ENCODE data around the gene FSD2. TPM values are rescaled to one million over a fixed set of nuclear protein-coding genes. Genes with fewer than 3 reads are reported as not detected.

The FSD2 gene
- total and polyA plus RNA-seq, 2 of the 4 experiments (the other 2 are of a cell fraction) = not detected

GRCh38 chr15:82847703-82848102 is 41.8 kb upstream of the FSD2 start:
- no peak overlapping the region for H4K91ac ChIP-seq (ENCODE audit: insufficient read depth, low read depth, low read length)
- dilution Hi-C loops (cut with HindIII; ENCODE audit: low sequenced_read_pairs, unreplicated experiment) = no loop called here
- no peak overlapping the region for H2AK9ac ChIP-seq (replicated peaks; ENCODE audit: low read depth, low read length, poor library complexity)
- no peak overlapping the region for H3K4me2 ChIP-seq (ENCODE audit: low read depth, low read length)
- TF ChIP-seq BHLHE40 (IDR thresholded peaks at IDR 0.05; ENCODE audit: low read depth, low read length) (no peak), SMC3 (IDR thresholded peaks at IDR 0.05; ENCODE audit: low read depth, low read length) (no peak), MAFK (IDR thresholded peaks at IDR 0.05; ENCODE audit: low read depth, low read length) (no peak), RFX5 (IDR thresholded peaks at IDR 0.05; ENCODE audit: low read depth, low read length) (no peak), RAD21 (IDR thresholded peaks at IDR 0.05; ENCODE audit: low read length) (no peak), POLR2A (IDR thresholded peaks at IDR 0.05; ENCODE audit: low read depth, low read length) (no peak), FOS (IDR thresholded peaks at IDR 0.05; ENCODE audit: low read depth, low read length) (no peak), MXI1 (IDR thresholded peaks at IDR 0.05; ENCODE audit: borderline replicate concordance, low read depth, low read length) (no peak)
- TF ChIP-seq, protein P1, sequence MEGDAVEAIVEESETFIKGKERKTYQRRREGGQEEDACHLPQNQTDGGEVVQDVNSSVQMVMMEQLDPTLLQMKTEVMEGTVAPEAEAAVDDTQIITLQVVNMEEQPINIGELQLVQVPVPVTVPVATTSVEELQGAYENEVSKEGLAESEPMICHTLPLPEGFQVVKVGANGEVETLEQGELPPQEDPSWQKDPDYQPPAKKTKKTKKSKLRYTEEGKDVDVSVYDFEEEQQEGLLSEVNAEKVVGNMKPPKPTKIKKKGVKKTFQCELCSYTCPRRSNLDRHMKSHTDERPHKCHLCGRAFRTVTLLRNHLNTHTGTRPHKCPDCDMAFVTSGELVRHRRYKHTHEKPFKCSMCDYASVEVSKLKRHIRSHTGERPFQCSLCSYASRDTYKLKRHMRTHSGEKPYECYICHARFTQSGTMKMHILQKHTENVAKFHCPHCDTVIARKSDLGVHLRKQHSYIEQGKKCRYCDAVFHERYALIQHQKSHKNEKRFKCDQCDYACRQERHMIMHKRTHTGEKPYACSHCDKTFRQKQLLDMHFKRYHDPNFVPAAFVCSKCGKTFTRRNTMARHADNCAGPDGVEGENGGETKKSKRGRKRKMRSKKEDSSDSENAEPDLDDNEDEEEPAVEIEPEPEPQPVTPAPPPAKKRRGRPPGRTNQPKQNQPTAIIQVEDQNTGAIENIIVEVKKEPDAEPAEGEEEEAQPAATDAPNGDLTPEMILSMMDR (conservative IDR thresholded peaks at IDR 0.05; ENCODE audit: low read depth, low read length) = no peak
- WGBS, 2 experiments (ENCODE audit: extremely low coverage in 2 of 2, insufficient read length in 1 of 2) = no CpG with 5 or more reads among the region's 8 CpGs
- no peak; the same call in 1 of the 2 replicates for ATAC-seq (ENCODE audit: low read depth)
- no peak overlapping the region; a peak in 1 of 4 replicates for H4K8ac ChIP-seq (ENCODE audit: low read depth in 2 of 2, low read length in 2 of 2)
- no peak overlapping the region for H2AK5ac ChIP-seq (ENCODE audit: low read depth, low read length)
- H3K4me3 ChIP-seq (ENCODE audit: insufficient read depth, low read depth, low read length) = no peak overlapping the region
- H3K4me1 ChIP-seq (ENCODE audit: control insufficient read depth, insufficient read depth, low read length) = peaks cover 11% of the 10 kb centered on the region; the same call in 1 of the 2 replicates
- DNase-seq = peak; percentile 24
- no TSS peak for BruUV-seq (replicated peaks)
- H3K79me1 ChIP-seq (ENCODE audit: low read depth in 1 of 2, low read length in 2 of 2) = no peaks in the 10 kb centered on the region
- H2BK15ac ChIP-seq (ENCODE audit: low read depth, low read length) = no peak overlapping the region
- H3K9ac ChIP-seq (ENCODE audit: low read depth, low read length) = no peak overlapping the region
- POLR2A ChIA-PET (ENCODE audit: unreplicated experiment) = no interaction called here
- no peaks in the 10 kb centered on the region for H3K27me3 ChIP-seq (ENCODE audit: control insufficient read depth, insufficient read depth, low read length)
- H2BK5ac ChIP-seq (ENCODE audit: low read depth, low read length, poor library complexity, severe bottlenecking) = no peak overlapping the region
- H2BK120ac ChIP-seq (ENCODE audit: low read depth, low read length) = no peak overlapping the region
- H3K27ac ChIP-seq (ENCODE audit: insufficient read depth, low read length) = no peak overlapping the region
- no peaks in the 10 kb centered on the region for H3K36me3 ChIP-seq (ENCODE audit: control insufficient read depth, insufficient read depth, low read length)
- H3K9me1 ChIP-seq (ENCODE audit: insufficient read depth, low read length) = no peaks in the 10 kb centered on the region; the same call in 1 of the 2 replicates
- no peak overlapping the region for H3K4ac ChIP-seq (ENCODE audit: low read depth, low read length)
- no peak overlapping the region for H2BK20ac ChIP-seq (ENCODE audit: low read depth, low read length)
- H4K20me1 ChIP-seq (ENCODE audit: insufficient read depth, low read length) = no peaks in the 10 kb centered on the region
- H3K23ac ChIP-seq (ENCODE audit: low read depth, low read length) = no peak overlapping the region
- H3K56ac ChIP-seq (ENCODE audit: extremely low read depth, insufficient read depth, low read length) = no peak overlapping the region
- H4K5ac ChIP-seq (ENCODE audit: low read depth, low read length) = no peak overlapping the region
- CTCF ChIA-PET = interaction anchor here (0.6 kb wide), 1 partner anchor 13 kb away, joined by 3 read pairs; no protein-coding TSS in a partner anchor
- peak overlapping the region; percentile 36 for H2AFZ ChIP-seq (replicated peaks; ENCODE audit: low read length, poor library complexity)
- H3K14ac ChIP-seq (replicated peaks; ENCODE audit: low read depth, low read length) = no peak overlapping the region
- H3K9me3 ChIP-seq (ENCODE audit: control insufficient read depth, insufficient read depth, low read length) = no peaks in the 10 kb centered on the region
- no peak overlapping the region for H3K18ac ChIP-seq (ENCODE audit: low read depth, low read length)
- intact Hi-C loops (cut with micrococcal nuclease) = loop anchor here (5.0 kb wide), 1 partner anchor 140 kb away; the partner anchor contains the start of gene RAMAC
- in situ Hi-C loops (cut with MboI; ENCODE audit: low sequenced_read_pairs) = no loop called here

Measured in IMR-90 (cell line).